HG03469 (cell line): Measurements from ENCODE around the gene EVC.

Experiments
- ATAC-seq: cut with Tn5 transposase; IDR thresholded peaks from one replicate; pipeline ENCODE4 v1.9.1; 2021; ENCODE audit warnings: mild to moderate bottlenecking, moderate library complexity, moderate number of reproducible peaks; ENCODE audit not compliant: unreplicated experiment

EVC gene

GRCh38 chr4:5710961-5711478 lies at the start of gene EVC:
Gene EVC, plus strand, starts transcription at chr4:5711201. Its CDS starts 180 bp downstream, at chr4:5711381.
- ATAC-seq, result no peak

- ATAC-seq, result no peak
Measured at GRCh38 chr4:5661237-5661636, 49.8 kb upstream of the EVC start.

- ATAC-seq, result no peak
Measured at GRCh38 chr4:5662555-5662954, 48.4 kb upstream of the EVC start.

GRCh38 chr4:5664778-5665177 lies 46.2 kb upstream of the EVC start:
- no peak for ATAC-seq

- no peak for ATAC-seq
Measured at GRCh38 chr4:5666741-5667140, 44.3 kb upstream of the EVC start.

GRCh38 chr4:5676763-5677162 lies 34.2 kb upstream of the EVC start:
- no peak for ATAC-seq

- no peak for ATAC-seq
Measured at GRCh38 chr4:5678977-5679376, 32.0 kb upstream of the EVC start.

- no peak for ATAC-seq
Measured at GRCh38 chr4:5683566-5683965, 27.4 kb upstream of the EVC start.

- ATAC-seq, result no peak
Measured at GRCh38 chr4:5685296-5685695, 25.7 kb upstream of the EVC start.

GRCh38 chr4:5686338-5686737 lies 24.7 kb upstream of the EVC start:
- ATAC-seq, result no peak

- ATAC-seq, result no peak
Measured at GRCh38 chr4:5689065-5689464, 21.9 kb upstream of the EVC start.

- no peak for ATAC-seq
Measured at GRCh38 chr4:5691491-5692132, 19.4 kb upstream of the EVC start.

- ATAC-seq, result no peak
Measured at GRCh38 chr4:5693871-5694270, 17.1 kb upstream of the EVC start.

GRCh38 chr4:5696341-5696740 lies 14.7 kb upstream of the EVC start:
- no peak for ATAC-seq

GRCh38 chr4:5700459-5700858 lies 10.5 kb upstream of the EVC start:
- ATAC-seq, result no peak

GRCh38 chr4:5701971-5702370 lies 9.0 kb upstream of the EVC start:
- no peak for ATAC-seq

GRCh38 chr4:5703831-5704230 lies 7.2 kb upstream of the EVC start:
- ATAC-seq, result no peak

- ATAC-seq, result no peak
Measured at GRCh38 chr4:5704276-5704675, 6.7 kb upstream of the EVC start.

GRCh38 chr4:5705647-5706320 lies 5.2 kb upstream of the EVC start:
- no peak for ATAC-seq

GRCh38 chr4:5706486-5707290 lies 4.3 kb upstream of the EVC start:
- no peak for ATAC-seq

- ATAC-seq, result no peak
Measured at GRCh38 chr4:5707366-5707765, 3.6 kb upstream of the EVC start.
